ENCODE data around the gene TGFB2.

The TGFB2 gene

DNA sequence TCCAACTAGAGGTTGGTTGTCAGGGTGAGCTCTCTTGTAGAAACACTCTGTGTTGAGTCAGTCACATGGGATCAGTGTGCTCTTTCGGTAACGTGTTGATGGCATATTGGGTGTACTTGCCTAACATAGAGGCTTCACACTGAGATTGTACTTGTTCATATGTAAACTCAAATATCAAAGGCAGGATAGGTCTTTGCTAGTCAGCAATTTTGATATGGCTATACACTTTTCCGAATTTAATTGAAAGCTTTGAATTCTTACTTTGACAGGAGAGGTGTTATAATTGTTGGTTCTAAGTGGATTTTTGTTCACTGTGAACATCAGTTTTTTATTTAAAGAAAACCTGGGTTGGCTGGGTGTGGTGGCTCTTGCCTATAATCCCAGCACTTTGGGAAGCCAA is 16.4 kb upstream of the TGFB2 start:
- DNase-seq, result no peak
- intact Hi-C loops (cut with DNase I), result no loop called here

DNA sequence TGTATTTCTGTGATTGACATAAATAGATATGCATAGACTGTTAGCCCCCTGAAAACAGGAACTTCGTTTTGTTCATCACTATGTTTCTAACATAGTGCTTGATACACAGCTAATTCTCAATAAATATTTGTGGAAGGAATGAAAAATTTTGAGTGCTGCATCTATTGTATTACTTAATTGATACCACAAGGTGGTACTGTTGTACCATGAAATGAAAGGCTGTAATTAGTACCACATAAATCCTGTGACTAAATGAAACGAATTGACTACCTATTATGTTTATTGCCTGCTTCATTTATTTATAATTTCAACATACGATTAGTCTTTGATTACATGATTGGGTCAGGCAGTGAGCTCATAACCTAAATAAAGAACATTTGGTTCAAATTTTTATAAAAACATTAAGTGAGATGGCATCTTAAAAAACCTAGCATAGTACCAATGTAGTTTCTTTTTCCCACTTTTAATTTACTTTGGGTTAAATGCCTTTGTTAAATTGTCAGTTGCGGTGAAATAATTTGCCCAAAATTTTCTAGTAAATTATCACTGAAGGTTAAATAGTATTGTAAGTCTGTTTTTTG is 15.0 kb upstream of the TGFB2 start:
- intact Hi-C loops (cut with DNase I), result loop anchor here (10.0 kb wide), 1 partner anchor 1335 kb away; no protein-coding TSS in a partner anchor
- DNase-seq, result no peak

DNA sequence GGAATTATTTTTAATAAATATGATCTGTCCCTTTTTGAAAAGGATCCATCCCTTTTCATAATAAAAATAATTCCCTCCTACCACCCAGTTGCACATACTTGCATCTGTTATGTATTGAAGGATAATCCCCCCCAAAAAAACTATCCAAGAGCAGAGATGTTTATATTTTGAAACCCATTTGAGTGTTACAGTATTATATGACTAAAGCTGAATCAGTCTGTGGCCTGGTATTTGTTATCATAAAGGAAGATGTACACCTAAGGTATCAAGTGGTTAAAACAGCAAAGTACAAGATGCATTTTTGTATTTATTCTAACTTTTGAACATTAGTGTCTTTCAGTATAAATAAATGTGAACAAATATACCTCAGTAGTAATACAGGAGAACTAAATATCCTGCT is 12.7 kb upstream of the TGFB2 start:
- intact Hi-C loops (cut with DNase I), result loop anchor here (10.0 kb wide), 1 partner anchor 1332 kb away; no protein-coding TSS in a partner anchor
- no peak for DNase-seq

DNA sequence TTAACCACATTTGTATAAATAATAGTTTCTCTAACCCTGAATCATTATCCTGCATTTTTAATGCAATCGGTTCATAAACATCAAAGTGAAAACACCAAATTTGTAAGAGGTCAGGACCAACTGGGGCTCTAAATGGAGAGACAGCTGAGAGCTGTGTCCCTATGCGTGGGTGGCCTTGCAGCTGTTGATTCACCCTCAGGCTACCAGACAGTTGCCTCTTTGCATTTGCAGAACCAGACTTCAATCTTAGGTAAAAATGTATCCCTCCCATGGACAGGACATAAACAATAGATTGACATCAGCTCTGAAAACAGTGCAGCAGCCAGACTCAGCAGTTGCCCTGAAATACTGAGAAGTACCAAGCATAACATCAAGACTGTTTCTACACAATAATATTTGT is 8.8 kb upstream of the TGFB2 start:
- DNase-seq, result no peak
- intact Hi-C loops (cut with DNase I), result loop anchor here (10.0 kb wide), 1 partner anchor 1328 kb away; no protein-coding TSS in a partner anchor

DNA sequence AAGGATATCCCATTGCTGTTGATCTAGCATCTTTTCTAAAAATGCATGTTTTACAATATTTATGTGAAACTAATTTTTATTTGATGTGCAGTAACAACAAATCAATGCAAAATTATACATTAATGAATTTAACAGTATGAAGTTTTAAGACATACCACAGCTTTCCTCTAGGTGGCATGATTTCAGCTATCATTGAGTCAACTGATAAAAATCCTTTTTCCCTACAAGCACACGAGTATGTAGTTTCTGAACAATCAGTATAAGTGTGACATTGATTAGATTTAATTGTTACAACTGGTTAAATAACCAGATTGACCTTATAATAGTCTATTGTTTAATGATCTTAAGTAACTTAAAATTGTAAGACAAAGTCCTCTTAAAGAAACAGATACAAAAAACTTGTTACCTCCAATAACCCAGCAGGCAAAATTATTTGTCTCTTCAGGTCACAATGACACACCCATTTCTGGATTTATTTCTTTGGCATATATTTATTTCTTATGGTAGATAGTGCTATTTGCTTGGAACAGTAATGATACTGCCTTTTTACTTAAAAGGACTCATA is 5.8 kb upstream of the TGFB2 start:
- peak in 1 of 42 donors; percentile 41 for DNase-seq
- intact Hi-C loops (cut with DNase I), result loop anchor here (10.0 kb wide), 1 partner anchor 1325 kb away; no protein-coding TSS in a partner anchor

DNA sequence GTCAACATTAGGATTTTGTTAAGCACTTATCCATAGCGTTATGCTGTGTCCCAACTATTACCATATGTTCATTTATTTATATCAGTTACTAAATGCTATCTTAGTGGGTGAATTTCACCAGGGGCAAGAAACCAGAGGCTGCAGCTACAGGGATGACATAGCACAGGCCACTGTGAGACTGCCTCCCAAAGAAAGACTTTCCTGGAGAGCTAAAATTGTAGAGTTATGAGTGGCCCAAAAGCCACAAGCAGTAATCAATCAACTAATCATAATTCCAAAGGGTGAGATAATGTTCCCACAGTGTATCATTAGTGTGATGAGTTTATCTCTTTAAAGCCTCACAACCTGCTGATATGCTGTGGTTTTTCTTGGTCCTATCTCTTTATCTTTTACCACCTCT is 3.8 kb upstream of the TGFB2 start:
- intact Hi-C loops (cut with DNase I), result loop anchor here (10.0 kb wide), 1 partner anchor 1473 kb away; no protein-coding TSS in a partner anchor
- DNase-seq, result no peak

DNA sequence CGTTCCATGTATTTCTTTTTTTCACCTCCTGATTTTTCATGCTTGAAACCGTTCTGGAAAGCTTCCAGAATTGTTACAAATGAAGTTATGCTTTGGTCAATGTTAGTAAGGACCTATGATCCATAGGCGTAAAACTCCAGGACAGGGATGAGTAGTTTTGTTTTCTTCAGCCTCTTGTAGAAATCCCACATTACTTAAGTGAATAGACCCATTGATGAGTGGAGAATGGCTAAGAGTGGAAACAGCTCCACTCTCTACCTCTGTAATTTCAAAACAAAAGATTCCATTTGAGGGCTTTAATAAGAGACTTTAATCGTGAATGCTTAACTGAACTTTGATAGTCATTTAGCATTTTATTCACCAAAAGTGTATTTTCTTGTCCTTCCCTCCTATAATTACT is 3.0 kb upstream of the TGFB2 start:
- intact Hi-C loops (cut with DNase I), result loop anchor here (10.0 kb wide), 1 partner anchor 1473 kb away; no protein-coding TSS in a partner anchor
- DNase-seq, result no peak

DNA sequence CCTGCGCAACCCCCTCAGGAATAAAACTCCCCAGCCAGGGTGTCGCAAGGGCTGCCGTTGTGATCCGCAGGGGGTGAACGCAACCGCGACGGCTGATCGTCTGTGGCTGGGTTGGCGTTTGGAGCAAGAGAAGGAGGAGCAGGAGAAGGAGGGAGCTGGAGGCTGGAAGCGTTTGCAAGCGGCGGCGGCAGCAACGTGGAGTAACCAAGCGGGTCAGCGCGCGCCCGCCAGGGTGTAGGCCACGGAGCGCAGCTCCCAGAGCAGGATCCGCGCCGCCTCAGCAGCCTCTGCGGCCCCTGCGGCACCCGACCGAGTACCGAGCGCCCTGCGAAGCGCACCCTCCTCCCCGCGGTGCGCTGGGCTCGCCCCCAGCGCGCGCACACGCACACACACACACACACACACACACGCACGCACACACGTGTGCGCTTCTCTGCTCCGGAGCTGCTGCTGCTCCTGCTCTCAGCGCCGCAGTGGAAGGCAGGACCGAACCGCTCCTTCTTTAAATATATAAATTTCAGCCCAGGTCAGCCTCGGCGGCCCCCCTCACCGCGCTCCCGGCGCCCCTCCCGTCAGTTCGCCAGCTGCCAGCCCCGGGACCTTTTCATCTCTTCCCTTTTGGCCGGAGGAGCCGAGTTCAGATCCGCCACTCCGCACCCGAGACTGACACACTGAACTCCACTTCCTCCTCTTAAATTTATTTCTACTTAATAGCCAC is 696 bp downstream of the TGFB2 start:
- intact Hi-C loops (cut with DNase I), result loop anchor here (5.0 to 10.0 kb wide), 2 partner anchors 176 to 1469 kb away; no protein-coding TSS in a partner anchor
- peak in 40 of 42 donors; percentile 30 to 85 (median 61) for DNase-seq

DNA sequence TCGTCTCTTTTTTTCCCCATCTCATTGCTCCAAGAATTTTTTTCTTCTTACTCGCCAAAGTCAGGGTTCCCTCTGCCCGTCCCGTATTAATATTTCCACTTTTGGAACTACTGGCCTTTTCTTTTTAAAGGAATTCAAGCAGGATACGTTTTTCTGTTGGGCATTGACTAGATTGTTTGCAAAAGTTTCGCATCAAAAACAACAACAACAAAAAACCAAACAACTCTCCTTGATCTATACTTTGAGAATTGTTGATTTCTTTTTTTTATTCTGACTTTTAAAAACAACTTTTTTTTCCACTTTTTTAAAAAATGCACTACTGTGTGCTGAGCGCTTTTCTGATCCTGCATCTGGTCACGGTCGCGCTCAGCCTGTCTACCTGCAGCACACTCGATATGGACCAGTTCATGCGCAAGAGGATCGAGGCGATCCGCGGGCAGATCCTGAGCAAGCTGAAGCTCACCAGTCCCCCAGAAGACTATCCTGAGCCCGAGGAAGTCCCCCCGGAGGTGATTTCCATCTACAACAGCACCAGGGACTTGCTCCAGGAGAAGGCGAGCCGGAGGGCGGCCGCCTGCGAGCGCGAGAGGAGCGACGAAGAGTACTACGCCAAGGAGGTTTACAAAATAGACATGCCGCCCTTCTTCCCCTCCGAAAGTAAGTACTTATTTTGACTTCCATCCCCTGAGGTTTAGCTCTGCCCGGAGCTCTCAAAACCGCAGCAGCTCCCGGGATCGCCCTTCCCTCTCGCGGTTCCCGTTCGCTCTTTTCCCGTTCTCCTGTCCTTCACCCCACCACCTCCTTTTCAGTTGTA is 1.5 kb downstream of the TGFB2 start:
- peak in 17 of 42 donors; percentile 10 to 64 (median 29) for DNase-seq
- intact Hi-C loops (cut with DNase I), result loop anchor here (5.0 to 10.0 kb wide), 2 partner anchors 176 to 1468 kb away; no protein-coding TSS in a partner anchor

DNA sequence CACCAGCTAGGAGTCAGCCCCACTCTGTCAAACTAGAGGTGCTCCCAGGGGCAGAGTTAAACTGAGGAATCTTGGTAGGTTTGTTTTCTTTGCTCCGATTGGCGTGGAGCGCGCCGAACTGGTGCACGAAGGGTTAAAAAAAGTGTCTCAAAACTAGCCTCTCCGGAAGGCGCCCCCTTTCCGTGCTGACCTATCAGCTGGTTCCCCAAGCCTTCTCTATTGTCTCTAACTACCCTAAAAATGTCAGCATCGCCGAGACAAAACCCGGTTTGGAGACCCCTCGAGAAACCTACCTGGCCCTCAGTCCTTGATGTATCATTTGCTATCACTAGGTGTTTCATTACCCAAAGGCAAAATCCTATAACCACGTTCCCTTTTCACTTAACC is 2.2 kb downstream of the TGFB2 start:
- intact Hi-C loops (cut with DNase I), result loop anchor here (5.0 to 10.0 kb wide), 2 partner anchors 175 to 1467 kb away; no protein-coding TSS in a partner anchor
- peak in 8 of 42 donors; percentile 20 to 48 (median 32) for DNase-seq

DNA sequence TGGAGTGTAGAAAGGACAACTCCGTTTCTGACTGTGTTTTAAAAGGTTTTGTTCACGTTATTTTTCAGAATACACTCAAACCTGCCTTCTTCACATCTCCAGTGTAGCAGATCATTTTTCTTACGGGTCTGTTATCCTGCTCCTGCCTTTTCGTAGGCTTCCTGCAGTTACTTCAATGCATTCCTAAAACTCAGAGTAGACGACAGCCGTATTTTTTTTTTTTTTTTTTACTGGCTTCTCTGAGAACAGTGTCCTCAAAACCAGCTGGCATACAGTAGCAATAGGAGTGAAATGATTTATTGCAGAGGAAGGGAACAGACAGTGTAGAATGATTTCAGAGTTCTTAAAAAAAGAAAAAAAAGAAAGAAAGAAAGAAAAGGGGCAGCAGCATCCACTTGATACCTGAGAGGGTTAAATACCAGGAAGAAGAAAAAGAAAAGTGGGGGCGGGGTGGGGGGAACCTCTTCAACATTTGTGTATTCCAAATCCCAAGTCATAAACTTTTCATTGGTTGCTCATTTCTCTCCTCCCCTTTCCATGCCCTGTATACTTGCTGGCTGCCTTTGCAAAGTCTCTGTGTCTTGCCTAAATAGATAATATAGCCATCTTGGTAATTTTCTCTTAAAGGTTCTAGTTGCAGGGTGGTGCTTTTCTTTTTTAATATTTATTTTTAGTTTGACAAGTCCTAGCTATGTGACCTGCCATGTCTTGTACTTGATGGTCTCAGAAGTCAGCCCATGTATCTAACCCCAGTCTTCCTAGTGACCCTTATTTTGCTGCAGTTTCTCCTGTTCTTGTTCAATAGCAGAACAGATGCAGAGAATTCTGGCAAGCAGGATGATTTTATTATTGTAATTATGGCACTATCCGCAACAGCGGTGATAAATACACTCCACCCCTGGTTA is 2.8 kb downstream of the TGFB2 start:
- no peak for DNase-seq
- intact Hi-C loops (cut with DNase I), result loop anchor here (5.0 to 10.0 kb wide), 2 partner anchors 174 to 1467 kb away; no protein-coding TSS in a partner anchor

DNA sequence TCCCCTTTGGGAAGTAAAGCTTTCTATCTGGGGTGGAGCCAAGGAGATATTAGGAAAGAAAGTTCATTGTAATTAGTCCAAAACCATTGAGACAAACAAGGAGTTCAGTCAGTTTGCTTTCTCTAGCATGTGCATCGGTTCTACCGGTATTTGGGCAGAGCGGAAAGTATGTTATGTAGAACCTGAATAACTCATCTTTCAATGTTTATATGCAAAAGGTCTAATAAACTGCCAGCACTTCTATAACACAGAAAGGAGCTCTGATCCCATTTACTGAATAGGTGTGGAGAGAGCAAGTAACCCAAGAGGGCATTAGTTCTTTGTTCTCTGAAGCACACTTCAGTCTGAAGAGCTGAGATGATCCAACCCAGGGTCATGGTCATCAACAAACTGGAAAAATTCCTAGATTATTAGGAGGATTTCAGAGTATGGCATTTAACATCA is 3.5 kb downstream of the TGFB2 start:
- DNase-seq, result no peak

DNA sequence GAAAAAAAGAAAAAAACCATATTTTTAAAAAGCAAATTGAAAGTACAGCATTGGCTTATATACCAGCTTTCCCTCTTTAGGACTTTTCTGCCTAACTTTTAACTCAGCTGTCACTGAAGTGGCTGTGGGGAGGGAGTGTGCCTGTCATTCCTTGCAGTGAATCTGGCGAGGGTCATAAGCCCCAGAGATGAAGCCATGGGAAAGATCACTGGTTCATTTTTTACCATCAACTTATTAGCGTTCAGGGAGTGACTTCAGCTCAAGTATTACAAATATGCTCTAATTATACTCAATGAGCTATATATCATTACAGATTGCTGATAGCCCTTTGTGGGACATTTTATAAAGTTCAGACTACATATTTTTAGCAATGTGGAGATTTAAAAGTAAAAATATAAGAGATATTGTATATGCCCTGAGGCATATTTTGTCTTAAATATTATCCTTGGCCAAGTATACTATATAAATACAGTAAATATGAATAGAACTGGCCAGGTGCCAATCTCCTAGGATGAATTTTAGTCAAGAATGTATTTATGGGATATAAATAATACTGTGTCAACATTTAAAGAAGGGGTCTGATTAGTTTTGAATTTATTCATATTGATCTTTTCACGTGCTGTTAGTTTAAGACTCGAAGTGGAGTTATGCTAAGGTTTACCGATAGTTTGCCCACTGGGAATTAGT is 4.4 kb downstream of the TGFB2 start:
- no peak for DNase-seq
- intact Hi-C loops (cut with DNase I), result loop anchor here (5.0 to 10.0 kb wide), 2 partner anchors 173 to 1465 kb away; no protein-coding TSS in a partner anchor

More for the DNA sequence above, 3.5 kb downstream of the TGFB2 start:
- intact Hi-C loops (cut with DNase I), result loop anchor here (5.0 to 10.0 kb wide), 2 partner anchors 174 to 1466 kb away; no protein-coding TSS in a partner anchor

DNA sequence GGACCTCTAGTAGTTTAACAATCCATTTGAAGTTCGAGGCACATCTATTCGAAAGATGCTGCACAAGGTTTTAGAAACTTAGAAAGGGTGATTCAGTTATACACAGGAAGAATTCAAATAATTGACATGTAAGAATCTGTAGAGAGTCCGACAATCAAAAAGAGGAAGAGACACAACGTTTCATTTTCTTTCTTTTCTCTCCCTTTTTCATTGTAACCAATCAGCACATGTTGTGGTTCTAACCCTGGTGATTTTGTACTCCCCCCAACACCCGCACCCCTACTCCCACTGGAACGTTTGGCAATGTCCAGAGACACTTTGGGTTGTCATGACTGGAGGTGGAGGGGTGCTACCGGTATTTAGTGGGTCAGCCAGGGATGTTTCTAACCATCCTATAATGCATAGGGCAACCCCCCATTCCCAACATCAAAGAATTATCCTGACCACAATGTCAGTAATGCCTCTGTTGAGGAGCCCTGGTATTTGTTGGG is 4.9 kb downstream of the TGFB2 start:
- intact Hi-C loops (cut with DNase I), result no loop called here
- no peak for DNase-seq

DNA sequence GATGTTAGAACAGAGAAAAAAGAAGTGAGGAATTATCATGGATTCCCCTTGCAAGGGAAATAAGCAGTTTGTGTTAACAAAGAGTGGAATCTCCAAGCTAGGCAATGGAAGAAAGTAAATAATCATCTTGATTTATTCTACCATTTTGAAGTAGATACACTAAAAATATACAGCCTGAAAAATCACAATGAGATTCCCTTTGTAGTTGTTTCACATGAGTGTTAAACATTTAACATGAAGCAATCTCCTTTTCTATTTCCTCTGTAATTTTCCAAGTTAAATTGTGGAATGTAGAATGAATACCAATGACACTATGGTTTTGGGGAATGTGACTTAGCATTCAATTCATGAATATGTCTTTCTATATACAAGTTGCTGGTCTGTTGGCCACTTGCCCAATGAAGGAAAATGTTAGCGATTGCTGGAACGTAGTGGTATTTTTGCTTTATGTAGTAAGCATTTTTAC is 5.7 kb downstream of the TGFB2 start:
- no peak for DNase-seq
- intact Hi-C loops (cut with DNase I), result no loop called here

DNA sequence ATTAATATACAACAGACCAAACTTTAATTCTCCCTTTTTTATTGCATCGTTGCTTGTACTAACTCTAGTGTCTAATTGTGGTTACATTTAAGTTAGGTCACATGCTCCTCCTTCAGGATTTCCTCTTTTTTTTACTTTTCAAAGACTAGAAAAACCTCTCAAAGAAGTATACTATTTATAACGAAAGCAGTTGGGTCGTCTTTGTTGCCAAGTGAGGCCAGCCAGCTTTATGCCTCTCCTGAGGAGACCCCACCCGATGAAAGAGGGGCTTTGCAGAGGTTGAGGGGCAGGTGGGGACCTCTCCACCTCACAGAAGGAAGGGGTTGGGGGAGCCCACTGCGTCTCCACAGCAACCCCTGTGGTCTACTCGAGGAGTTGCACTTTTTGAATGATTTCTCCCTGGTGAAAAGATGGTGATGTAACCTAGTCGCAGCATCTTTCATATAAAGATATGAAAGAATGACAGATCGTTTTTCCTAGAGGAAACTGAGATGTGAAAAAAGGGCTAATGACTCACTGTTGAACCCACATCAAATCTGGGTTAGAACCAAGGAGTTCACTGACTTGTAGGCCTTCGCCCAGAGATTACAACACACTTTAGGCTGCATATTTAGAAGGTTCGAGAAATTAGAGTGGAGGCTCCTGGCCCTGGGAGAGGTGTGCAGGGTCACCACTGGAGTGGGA is 6.4 kb downstream of the TGFB2 start:
- peak in 7 of 42 donors; percentile 18 to 52 (median 33) for DNase-seq
- intact Hi-C loops (cut with DNase I), result no loop called here

Measured in head of caudate nucleus (tissue), 42 donors.